GM21529 (cell line): Measurements from ENCODE around the gene ZNF544.

Source experiments
- ATAC-seq: cut with Tn5 transposase; IDR thresholded peaks from one replicate; pipeline ENCODE4 v1.9.1; 2021; ENCODE audit not compliant: unreplicated experiment

Gene ZNF544

GRCh38 chr19:58228585-58229254, at the start of gene ZNF544:
Gene ZNF544, plus strand, starts transcription at chr19:58228914. Its CDS starts 15,110 bp downstream, at chr19:58244024.
- ATAC-seq = peak; percentile 89

GRCh38 chr19:58181902-58182576, 46.7 kb upstream of the ZNF544 start:
- ATAC-seq = no peak

- ATAC-seq = no peak
Measured at GRCh38 chr19:58182577-58182988, 46.1 kb upstream of the ZNF544 start.

- ATAC-seq = peak; percentile 90
Measured at GRCh38 chr19:58182989-58183816, 45.5 kb upstream of the ZNF544 start, which contains the start of gene ZNF274. Gene ZNF274, plus strand, starts transcription at chr19:58183061. Its CDS starts 905 bp downstream, at chr19:58183966.

GRCh38 chr19:58183817-58184215, 44.9 kb upstream of the ZNF544 start:
- no peak for ATAC-seq

- no peak for ATAC-seq
Measured at GRCh38 chr19:58196901-58197616, 31.7 kb upstream of the ZNF544 start.

- no peak for ATAC-seq
Measured at GRCh38 chr19:58203814-58204475, 24.8 kb upstream of the ZNF544 start.

GRCh38 chr19:58204566-58204965, 24.1 kb upstream of the ZNF544 start:
- no peak for ATAC-seq

- ATAC-seq = no peak
Measured at GRCh38 chr19:58209577-58209976, 19.1 kb upstream of the ZNF544 start.

- ATAC-seq = no peak
Measured at GRCh38 chr19:58212336-58213074, 16.2 kb upstream of the ZNF544 start.

- ATAC-seq = no peak
Measured at GRCh38 chr19:58213075-58213369, 15.7 kb upstream of the ZNF544 start.

GRCh38 chr19:58217069-58217481, 11.6 kb upstream of the ZNF544 start:
- ATAC-seq = no peak

- ATAC-seq = no peak
Measured at GRCh38 chr19:58217607-58218391, 10.9 kb upstream of the ZNF544 start.

- no peak for ATAC-seq
Measured at GRCh38 chr19:58218899-58219298, 9.8 kb upstream of the ZNF544 start.

- ATAC-seq = no peak
Measured at GRCh38 chr19:58227964-58228584, 640 bp upstream of the ZNF544 start.

- no peak for ATAC-seq
Measured at GRCh38 chr19:58229255-58229639, 533 bp downstream of the ZNF544 start.

GRCh38 chr19:58237324-58237723, 8.6 kb downstream of the ZNF544 start:
- ATAC-seq = no peak

- ATAC-seq = no peak
Measured at GRCh38 chr19:58243351-58243750, 14.6 kb downstream of the ZNF544 start.

- no peak for ATAC-seq
Measured at GRCh38 chr19:58248886-58249285, 20.2 kb downstream of the ZNF544 start.
